Lower leg skin (tissue), 3 donors: ENCODE results near the gene RPS15.

ENCODE experiments used
- POLR2A ChIP-seq, 2 donors: fragments of 450-650 bp; IDR thresholded peaks; one replicate each; pipeline ENCODE4 v1.6.1; 2016 to 2017; ENCODE audit warnings: antibody characterized with exemption in 2 of 2, mild to moderate bottlenecking in 1 of 2, moderate library complexity in 1 of 2
- TF ChIP-seq, protein P1 (sequence below), 3 donors: fragments of 450-650 bp; IDR thresholded peaks; one replicate each; pipeline ENCODE4 v1.5.1; 2016; ENCODE audit warnings: antibody characterized with exemption in 3 of 3, mild to moderate bottlenecking in 3 of 3, moderate library complexity in 2 of 3

DNA sequence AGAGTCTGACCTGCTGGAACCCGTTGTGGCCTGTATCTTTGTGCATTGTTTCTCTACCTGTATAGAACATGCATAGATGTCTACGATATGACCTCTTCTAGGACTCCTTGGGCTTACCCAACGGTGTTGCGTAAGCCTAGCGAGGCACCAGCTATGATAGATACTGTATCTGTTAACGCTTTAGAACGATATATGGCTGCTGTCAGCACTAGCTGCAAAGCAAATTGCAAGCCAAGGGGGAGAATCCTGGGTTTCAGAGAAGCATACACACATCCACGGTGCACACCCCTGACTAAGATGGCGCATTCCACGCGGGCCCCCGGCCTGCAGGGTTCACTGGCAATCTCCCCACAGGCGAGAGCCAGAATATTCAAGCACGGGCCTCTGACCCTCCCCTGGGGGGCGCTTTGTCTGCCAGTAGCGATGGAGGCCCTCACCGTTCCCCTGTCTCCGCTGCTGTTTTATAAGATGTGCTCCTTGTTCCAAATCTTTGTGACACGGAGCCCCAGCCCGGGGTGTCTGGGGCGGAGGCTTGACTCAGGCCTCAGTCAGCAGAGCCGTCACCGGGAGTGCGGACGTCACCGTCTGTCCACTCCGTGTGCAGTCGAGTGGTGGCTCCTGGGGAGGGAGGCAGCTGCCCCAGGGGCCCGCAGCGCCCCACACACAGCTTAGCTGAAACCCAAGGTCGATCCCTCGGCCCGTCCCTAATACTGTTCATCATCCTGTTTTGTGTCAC, 12.9 kb upstream of the RPS15 start:
- no peak for TF ChIP-seq POLR2A (IDR thresholded peaks at IDR 0.05)
- TF ChIP-seq, protein P1, sequence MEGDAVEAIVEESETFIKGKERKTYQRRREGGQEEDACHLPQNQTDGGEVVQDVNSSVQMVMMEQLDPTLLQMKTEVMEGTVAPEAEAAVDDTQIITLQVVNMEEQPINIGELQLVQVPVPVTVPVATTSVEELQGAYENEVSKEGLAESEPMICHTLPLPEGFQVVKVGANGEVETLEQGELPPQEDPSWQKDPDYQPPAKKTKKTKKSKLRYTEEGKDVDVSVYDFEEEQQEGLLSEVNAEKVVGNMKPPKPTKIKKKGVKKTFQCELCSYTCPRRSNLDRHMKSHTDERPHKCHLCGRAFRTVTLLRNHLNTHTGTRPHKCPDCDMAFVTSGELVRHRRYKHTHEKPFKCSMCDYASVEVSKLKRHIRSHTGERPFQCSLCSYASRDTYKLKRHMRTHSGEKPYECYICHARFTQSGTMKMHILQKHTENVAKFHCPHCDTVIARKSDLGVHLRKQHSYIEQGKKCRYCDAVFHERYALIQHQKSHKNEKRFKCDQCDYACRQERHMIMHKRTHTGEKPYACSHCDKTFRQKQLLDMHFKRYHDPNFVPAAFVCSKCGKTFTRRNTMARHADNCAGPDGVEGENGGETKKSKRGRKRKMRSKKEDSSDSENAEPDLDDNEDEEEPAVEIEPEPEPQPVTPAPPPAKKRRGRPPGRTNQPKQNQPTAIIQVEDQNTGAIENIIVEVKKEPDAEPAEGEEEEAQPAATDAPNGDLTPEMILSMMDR (IDR thresholded peaks at IDR 0.05), result no peak
